ENCODE results near the gene CACNA1E.

The CACNA1E gene

DNA sequence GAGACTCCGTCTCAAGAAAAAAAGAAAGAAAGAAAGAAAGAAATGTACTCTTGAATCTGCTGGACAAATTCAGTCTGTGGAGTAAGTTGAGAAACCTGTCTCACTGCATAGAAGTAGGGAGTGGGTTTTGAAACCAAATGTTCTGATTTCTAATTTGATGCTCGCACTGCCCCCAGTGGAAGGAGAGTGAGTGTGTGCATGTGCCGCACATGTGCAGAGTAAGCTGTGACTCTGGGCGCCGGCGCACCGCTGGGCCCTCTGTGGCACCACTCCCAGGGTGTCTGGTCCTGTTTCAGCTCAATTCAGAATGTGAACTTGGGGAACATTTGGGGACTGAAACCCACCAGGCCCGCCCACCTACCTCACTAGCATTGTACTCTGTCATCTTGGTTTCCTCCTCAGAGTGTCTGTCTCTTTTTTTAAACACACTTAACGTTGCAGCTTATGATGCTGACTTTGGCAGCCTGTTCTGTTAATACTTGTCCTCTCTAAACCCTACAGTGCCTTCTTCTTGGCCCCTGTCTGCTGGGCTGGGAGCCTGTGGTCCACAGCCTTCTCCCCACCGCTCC, 104.6 kb downstream of the CACNA1E start:
- no peak for DNase-seq

GRCh38 chr1:181588631-181589030, 105.3 kb downstream of the CACNA1E start:
- DNase-seq = no peak

DNA sequence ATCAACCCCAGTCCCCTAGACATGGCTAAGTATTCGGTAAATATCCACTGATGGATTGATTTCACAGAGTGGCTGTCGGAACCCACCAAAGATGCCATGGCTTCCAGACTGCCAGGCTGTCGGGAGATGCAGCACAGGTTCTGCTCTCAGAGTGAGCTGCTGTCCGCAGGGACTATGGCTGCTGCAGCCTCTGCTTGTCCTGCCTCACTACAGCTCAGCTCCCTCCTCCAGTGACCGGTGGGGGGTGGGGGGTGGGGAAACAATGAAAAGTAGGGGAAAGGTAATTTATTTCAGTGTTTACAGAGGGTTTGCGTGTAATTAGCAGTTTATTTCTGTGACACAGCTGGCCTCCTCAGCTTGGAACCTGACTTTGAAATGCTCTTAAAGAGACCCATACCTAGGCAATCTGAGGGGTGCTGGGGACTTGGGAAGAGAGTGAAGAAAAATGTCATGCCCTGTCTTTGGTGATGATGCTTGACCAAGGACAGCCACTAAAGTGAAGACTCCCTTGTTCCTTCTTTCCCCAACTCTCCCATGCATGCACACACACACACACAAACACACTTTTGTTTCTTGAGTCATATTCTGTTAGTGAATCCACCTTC, 109.0 kb downstream of the CACNA1E start:
- DNase-seq = no peak

GRCh38 chr1:181593042-181593441, 109.7 kb downstream of the CACNA1E start:
- DNase-seq = no peak

DNA sequence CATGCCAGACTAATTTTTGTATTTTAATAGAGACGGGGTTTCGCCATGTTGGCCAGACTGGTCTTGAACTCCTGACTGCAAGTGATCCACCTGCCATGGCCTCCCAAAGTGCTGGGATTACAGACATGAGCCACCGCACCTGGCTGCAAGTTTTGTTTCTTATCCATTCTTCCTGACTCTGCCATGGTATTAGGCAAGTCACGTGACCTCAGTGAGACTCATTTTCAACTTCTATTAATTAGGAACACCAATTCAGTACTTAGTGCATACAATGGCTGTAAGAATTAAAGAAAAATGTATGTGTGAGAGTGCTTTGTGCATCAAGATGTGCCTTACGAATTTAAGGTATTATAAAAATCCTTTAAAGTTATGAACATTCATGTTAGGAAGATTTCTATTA, 111.2 kb downstream of the CACNA1E start:
- no peak for DNase-seq

DNA sequence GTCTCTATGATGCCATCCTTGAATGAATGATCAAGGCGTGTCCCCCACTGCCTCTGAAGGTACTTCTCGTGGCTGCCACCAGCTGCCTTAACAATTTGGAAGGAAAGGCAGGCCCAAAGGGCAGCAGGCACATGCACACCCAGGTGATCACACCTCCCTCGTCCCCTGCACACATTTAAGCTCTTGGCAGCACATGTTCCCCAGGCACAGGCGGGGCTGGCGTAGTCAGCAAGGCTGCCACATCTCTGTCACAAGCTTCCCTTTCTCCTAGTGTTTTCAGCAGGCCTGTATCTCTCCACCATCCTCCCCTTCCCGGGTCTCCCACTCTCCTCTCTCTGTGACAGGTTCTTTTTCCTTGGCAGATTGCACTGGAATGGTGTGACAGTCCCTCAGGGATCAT, 111.9 kb downstream of the CACNA1E start:
- no peak for DNase-seq

DNA sequence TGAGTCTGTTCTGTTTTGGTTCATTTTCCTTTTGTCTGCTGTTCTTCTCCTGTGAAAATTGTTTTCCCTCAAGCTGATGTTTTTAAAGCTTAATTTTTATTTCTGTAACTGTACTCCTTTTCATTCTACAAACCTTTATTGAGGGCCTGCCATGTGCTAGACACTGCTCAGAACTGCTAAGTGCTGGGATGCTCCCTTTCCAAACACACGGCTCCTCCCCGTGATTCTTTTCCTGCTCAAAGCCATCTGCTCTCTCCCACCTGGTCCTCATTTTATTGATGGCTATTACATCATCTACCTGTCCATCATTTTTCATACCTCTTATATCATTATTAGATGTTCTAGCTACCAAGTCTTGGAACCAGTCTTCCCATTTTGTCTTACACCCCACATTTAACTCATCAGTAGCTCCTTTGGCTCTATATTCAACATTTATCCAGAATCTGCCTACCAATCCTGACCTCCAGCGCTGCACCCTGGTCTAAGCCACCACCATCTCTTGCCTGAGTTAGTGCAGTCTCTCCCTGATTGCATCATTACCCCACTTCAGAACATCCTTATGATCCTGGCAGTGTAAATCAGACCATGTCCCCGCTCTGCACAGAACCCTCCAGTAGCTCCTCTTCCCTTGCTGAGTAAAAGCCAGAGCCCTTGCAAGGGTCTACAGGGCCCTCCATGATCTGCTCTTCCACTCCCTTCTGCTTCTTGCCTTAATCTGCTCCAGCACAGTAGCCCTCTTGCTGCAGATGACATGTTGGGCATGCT, 118.1 kb downstream of the CACNA1E start:
- DNase-seq = no peak

DNA sequence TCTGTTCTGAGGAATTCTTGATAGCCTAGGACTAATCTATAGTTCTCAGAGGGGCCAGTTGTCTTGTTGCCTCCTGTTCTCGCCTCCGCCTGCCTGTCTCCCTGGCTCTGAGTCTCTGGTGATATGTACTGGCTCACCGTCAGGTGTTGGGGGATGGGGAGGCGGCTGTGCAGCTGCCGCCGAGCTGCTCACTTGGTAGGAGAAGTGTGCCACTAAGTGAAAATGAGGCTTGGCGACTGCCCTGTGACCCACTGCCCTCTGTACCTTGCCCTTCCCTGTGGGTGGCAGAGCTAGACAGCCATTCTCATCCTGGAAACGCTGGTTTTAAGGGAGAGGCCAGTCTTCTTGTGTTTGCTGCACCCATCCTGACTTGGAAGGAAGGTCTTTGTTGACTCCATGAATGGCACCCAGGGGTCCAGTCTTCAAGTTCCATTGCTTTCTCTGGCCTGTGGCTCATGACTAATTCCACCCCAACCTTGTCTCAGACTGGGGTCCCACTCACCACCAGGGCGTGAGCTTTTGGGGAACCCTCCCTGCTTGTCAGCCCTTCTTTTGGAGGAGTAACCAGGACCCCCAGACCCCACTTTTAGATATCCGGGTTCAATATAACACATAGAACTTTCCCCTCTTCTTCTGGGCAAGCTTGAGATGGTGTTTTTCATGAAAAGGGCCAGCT, 120.6 kb downstream of the CACNA1E start:
- no peak for DNase-seq

- DNase-seq = no peak
Measured at GRCh38 chr1:181604482-181605249, 121.3 kb downstream of the CACNA1E start.

GRCh38 chr1:181607524-181607923, 124.2 kb downstream of the CACNA1E start:
- DNase-seq = no peak

- DNase-seq = no peak
Measured at GRCh38 chr1:181608386-181608785, 125.1 kb downstream of the CACNA1E start.

- DNase-seq = no peak
Measured at GRCh38 chr1:181608948-181609347, 125.6 kb downstream of the CACNA1E start.

GRCh38 chr1:181612100-181612499, 128.8 kb downstream of the CACNA1E start:
- DNase-seq = no peak

GRCh38 chr1:181618559-181618958, 135.2 kb downstream of the CACNA1E start:
- no peak for DNase-seq

DNA sequence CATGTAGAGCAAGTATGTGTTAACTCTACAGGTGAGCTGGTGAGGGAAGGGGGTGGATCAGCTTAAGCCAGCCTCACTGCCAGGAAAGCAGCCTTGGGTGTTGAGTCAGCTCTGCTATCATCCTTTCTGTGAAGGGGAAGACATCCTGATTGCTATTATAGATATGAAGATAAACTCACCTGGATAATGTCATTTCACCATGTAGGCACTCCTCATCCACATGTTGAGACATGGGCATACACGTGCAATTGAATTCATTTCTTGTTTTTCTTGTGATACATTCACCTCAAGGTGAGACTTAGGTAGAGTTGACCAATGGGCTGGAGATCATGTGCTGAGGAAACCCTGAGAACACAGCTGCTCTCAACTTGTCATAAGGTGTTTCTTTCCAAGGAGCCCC, 136.9 kb downstream of the CACNA1E start:
- no peak for DNase-seq

GRCh38 chr1:181623850-181624249, 140.5 kb downstream of the CACNA1E start:
- no peak for DNase-seq

- DNase-seq = no peak
Measured at GRCh38 chr1:181626279-181626938, 143.1 kb downstream of the CACNA1E start.

GRCh38 chr1:181630398-181630797, 147.1 kb downstream of the CACNA1E start:
- DNase-seq = no peak

- no peak for DNase-seq
Measured at GRCh38 chr1:181630838-181631237, 147.5 kb downstream of the CACNA1E start.

DNA sequence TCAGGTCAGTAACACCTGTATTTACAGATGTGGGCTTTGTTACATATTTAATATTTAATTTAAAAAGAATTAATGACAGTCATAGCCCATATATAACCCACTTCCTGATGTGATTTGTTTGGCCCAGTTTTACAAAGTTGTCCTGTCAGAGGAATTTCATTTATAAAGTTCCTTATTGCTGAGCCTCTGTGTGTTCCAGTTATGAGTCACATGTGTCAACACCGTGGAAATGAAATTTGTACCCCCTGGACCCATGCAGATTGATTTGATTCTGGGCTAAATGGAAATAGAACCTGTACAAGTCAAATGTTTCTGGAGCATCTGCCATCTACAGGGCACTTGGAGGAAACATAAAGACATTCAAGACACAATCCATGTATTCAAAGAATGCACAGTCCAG, 149.2 kb downstream of the CACNA1E start:
- DNase-seq = no peak

- DNase-seq = no peak
Measured at GRCh38 chr1:181632960-181633359, 149.6 kb downstream of the CACNA1E start.

GRCh38 chr1:181635110-181635509, 151.8 kb downstream of the CACNA1E start:
- DNase-seq = no peak
